Left lung (tissue), 10 donors: ENCODE results near the gene METTL23. TPM values are rescaled to one million over a fixed set of nuclear protein-coding genes. Genes with fewer than 3 reads are reported as not detected.
A peak's percentile ranks its signal among the peaks of the same experiment; 100 is the strongest.

Experiments
- ATAC-seq: fragments of 200-7000 bp; cut with Tn5 transposase; one replicate; pipeline ENCODE4 v1.9.1; 2020; ENCODE audit warnings: moderate library complexity
- DNase-seq, 4 donors: peaks; one replicate each; pipeline ENCODE4 v3.0.0-alpha.2; 2013 to 2020
- H3K27ac ChIP-seq, 2 donors: fragments of 200-600 bp; sonication (generic) in 1 of 2; one replicate each; pipeline versions ENCODE4 v1.5.0 to v1.8.0; 2020 to 2021
- H3K27me3 ChIP-seq, 2 donors: fragments of 200-600 bp; sonication (generic) in 1 of 2; one replicate each; pipeline versions ENCODE4 v1.5.0 to v1.8.0; 2020 to 2021
- H3K36me3 ChIP-seq, 2 donors: fragments of 200-600 bp; sonication (generic) in 1 of 2; one replicate each; pipeline versions ENCODE4 v1.5.0 to v1.8.0; 2020 to 2021
- H3K4me1 ChIP-seq, 2 donors: fragments of 200-600 bp; one replicate each; pipeline ENCODE4 v1.8.0; 2021
- H3K4me3 ChIP-seq, 2 donors: fragments of 200-600 bp; sonication (generic) in 1 of 2; one replicate each; pipeline versions ENCODE4 v1.5.0 to v1.8.0; 2020 to 2021; ENCODE audit warnings: mild to moderate bottlenecking in 1 of 2
- H3K9me3 ChIP-seq, 2 donors: fragments of 200-600 bp; sonication (generic) in 1 of 2; one replicate each; pipeline versions ENCODE4 v1.5.0 to v1.8.0; 2020 to 2021
- CTCF ChIP-seq, 2 donors: fragments of 200-600 bp; sonication (generic) in 1 of 2; IDR thresholded peaks; one replicate each; pipeline versions ENCODE4 v1.5.0 to v1.8.0; 2021; ENCODE audit warnings: antibody characterized with exemption in 2 of 2
- intact Hi-C, 2 donors: fragments of 100-400 bp; cut with DNase I; formaldehyde crosslinking; loops; one replicate each; pipeline versions ENCODE4 v1.11.2 to v1.14.2; 2022
- polyA plus RNA-seq, 6 donors: library from polyadenylated mRNA; unstranded; fragments of 120-200 nt; gene quantifications; one replicate each; pipeline ENCODE4 v1.2.1, GENCODE V29; 2013; ENCODE audit not compliant: insufficient read length in 6 of 6
- total RNA-seq, 2 donors: library from RNA; stranded (reverse); fragmentation: NEBNext Ultra II Directional; extraction: Animal tissue kit (Norgen Biotek cat#: 25700); gene quantifications; one replicate each; pipeline ENCODE4 v1.2.1, GENCODE V29; 2021
- donor health status: DM: no; HTN: yes; CAD: no.
- donor health status: DM: no; HTN: no; CAD: no.

The METTL23 gene
- total and polyA plus RNA-seq, 8 donors, result 30.6 to 40.2 (median 36.3) TPM

DNA sequence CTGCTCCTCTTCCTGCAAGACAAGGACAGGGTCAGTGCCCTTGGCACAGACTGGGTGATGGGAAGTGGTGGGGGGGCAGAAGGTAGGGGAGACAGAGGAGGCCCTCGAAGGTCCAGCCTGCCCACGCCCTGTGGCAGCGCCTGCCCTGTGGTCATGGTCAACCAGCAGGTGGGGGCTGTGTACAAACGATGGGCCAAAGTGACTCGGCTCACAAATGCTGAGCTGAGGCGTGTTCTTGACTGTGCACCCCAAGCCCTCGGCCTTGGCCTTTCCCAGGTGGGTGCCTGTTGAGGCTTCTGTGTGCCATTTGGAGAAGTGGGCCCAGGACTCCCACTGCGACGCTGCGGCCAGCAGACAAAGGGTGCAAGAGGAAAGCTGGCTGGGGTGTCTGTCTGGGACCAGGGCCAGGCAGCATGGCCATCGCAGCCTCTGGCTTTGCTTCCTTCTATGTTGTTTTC, 38.4 kb upstream of the METTL23 start:
- DNase-seq, result no peak

GRCh38 chr17:76689859-76690258, 36.8 kb upstream of the METTL23 start:
- ATAC-seq, result no peak
- Histone ChIP-seq H3K4me1 (peaks cover 4 to 8% of the 10 kb centered on the region in 2 donors), H3K4me3 (no peak overlapping the region), H3K27me3 (no peaks in the 10 kb centered on the region), H3K9me3 (no peaks in the 10 kb centered on the region), H3K27ac (peak overlapping the region in 1 of 2 donors; percentile 79), H3K36me3 (peaks cover 0 to 3% of the 10 kb centered on the region in 2 donors)
- intact Hi-C loops, result no loop called here
- TF ChIP-seq CTCF (IDR thresholded peaks at IDR 0.05), result no peak
- DNase-seq, result no peak

More for the DNA sequence above, 38.4 kb upstream of the METTL23 start:
- peaks cover 4 to 8% of the 10 kb centered on the region in 2 donors for H3K4me1 ChIP-seq
- H3K27ac ChIP-seq, result peak overlapping the region; percentile 73 to 79
- TF ChIP-seq CTCF (IDR thresholded peaks at IDR 0.05), result no peak
- H3K36me3 ChIP-seq, result peaks cover 0 to 11% of the 10 kb centered on the region in 2 donors
- H3K27me3 ChIP-seq, result no peaks in the 10 kb centered on the region
- intact Hi-C loops, result no loop called here
- H3K9me3 ChIP-seq, result no peaks in the 10 kb centered on the region
- H3K4me3 ChIP-seq, result no peak overlapping the region
- ATAC-seq, result peak; percentile 11

GRCh38 chr17:76690596-76691280, 35.9 kb upstream of the METTL23 start:
- Histone ChIP-seq H3K36me3 (peaks cover 0 to 3% of the 10 kb centered on the region in 2 donors), H3K4me3 (no peak overlapping the region), H3K4me1 (peaks cover 4 to 8% of the 10 kb centered on the region in 2 donors), H3K27ac (no peak overlapping the region), H3K27me3 (no peaks in the 10 kb centered on the region), H3K9me3 (no peaks in the 10 kb centered on the region)
- TF ChIP-seq CTCF (IDR thresholded peaks at IDR 0.05), result no peak
- intact Hi-C loops, result no loop called here
- no peak for DNase-seq
- no peak for ATAC-seq

- no peak for ATAC-seq
- intact Hi-C loops, result no loop called here
Observed at GRCh38 chr17:76691379-76692191, 35.1 kb upstream of the METTL23 start.

More at GRCh38 chr17:76691379-76692191, 35.1 kb upstream of the METTL23 start:
- H3K27ac ChIP-seq, result no peak overlapping the region
- H3K36me3 ChIP-seq, result peaks cover 0 to 3% of the 10 kb centered on the region in 2 donors
- H3K9me3 ChIP-seq, result no peaks in the 10 kb centered on the region
- no peak overlapping the region for H3K4me3 ChIP-seq
- no peak for DNase-seq
- peaks cover 4 to 8% of the 10 kb centered on the region in 2 donors for H3K4me1 ChIP-seq
- TF ChIP-seq CTCF (IDR thresholded peaks at IDR 0.05), result no peak
- H3K27me3 ChIP-seq, result no peaks in the 10 kb centered on the region
